CD14-positive monocyte (primary cell): ENCODE data around the gene SLC25A19. TPM values are rescaled to one million over a fixed set of nuclear protein-coding genes. Genes with fewer than 3 reads are reported as not detected.

ENCODE experiments used
- DNase-seq, 3 donors: peaks; one replicate each; pipeline ENCODE4 v3.0.0-alpha.2; 2011 to 2022
- H2AFZ ChIP-seq: 2 replicates; pipeline ENCODE4 v1.6.0; 2012; ENCODE audit warnings: mild to moderate bottlenecking, low read depth, low read length, inconsistent platforms; ENCODE audit not compliant: insufficient read depth, poor library complexity, severe bottlenecking
- H3K27ac ChIP-seq, 2 donors: 1 replicate in 1 of 2; 2 replicates in 1 of 2; pipeline ENCODE4 v1.5.1; 2012 to 2013; ENCODE audit warnings: low read length in 2 of 2, control low read depth in 1 of 2, inconsistent platforms in 1 of 2, low read depth in 1 of 2, mild to moderate bottlenecking in 1 of 2
- H3K27me3 ChIP-seq, 2 donors: one replicate each; pipeline versions ENCODE4 v1.6.0 to v1.6.1; 2011 to 2013; ENCODE audit warnings: low read length in 2 of 2; ENCODE audit not compliant: control insufficient read depth in 2 of 2, insufficient read depth in 2 of 2
- H3K36me3 ChIP-seq, 2 donors: replicated peaks in 1 of 2; 1 replicate in 1 of 2; 2 replicates in 1 of 2; pipeline versions ENCODE4 v1.5.1 to v1.6.1; 2012 to 2013; ENCODE audit warnings: low read length in 2 of 2, control low read depth in 1 of 2, inconsistent platforms in 1 of 2, mild to moderate bottlenecking in 1 of 2; ENCODE audit not compliant: insufficient read depth in 2 of 2, control insufficient read depth in 1 of 2
- H3K4me1 ChIP-seq, 2 donors: 1 replicate in 1 of 2; 2 replicates in 1 of 2; pipeline versions ENCODE4 v1.5.1 to v1.6.1; 2012 to 2013; ENCODE audit warnings: low read length in 2 of 2, control low read depth in 1 of 2, inconsistent platforms in 1 of 2, mild to moderate bottlenecking in 1 of 2, moderate library complexity in 1 of 2; ENCODE audit not compliant: insufficient read depth in 2 of 2, control insufficient read depth in 1 of 2
- H3K4me2 ChIP-seq: replicated peaks from 2 replicates; pipeline ENCODE3; 2012; ENCODE audit warnings: low read length, moderate library complexity, mild to moderate bottlenecking; ENCODE audit not compliant: poor library complexity, severe bottlenecking; ENCODE audit errors: extremely low read depth
- H3K4me3 ChIP-seq, 3 experiments: fragments of 200-600 bp in 1 of 3; sonication (generic) in 1 of 3; replicated peaks in 1 of 3; 1 replicate in 2 of 3; 2 replicates in 1 of 3; pipeline ENCODE4 v1.5.1; 2011 to 2013; ENCODE audit warnings: low read length in 3 of 3, mild to moderate bottlenecking in 3 of 3, control low read depth in 2 of 3, low read depth in 2 of 3, inconsistent platforms in 1 of 3, moderate library complexity in 1 of 3
- H3K79me2 ChIP-seq: 2 replicates; pipeline ENCODE4 v1.6.0; 2012; ENCODE audit warnings: mild to moderate bottlenecking, control low read depth, inconsistent platforms, low read length, moderate library complexity; ENCODE audit not compliant: insufficient read depth
- H3K9ac ChIP-seq: 2 replicates; pipeline ENCODE4 v1.6.0; 2017; ENCODE audit warnings: low read length, mild to moderate bottlenecking; ENCODE audit not compliant: insufficient read depth, poor library complexity, severe bottlenecking
- H3K9me3 ChIP-seq, 2 donors: replicated peaks in 1 of 2; 1 replicate in 1 of 2; 2 replicates in 1 of 2; pipeline versions ENCODE4 v1.5.1 to v1.6.1; 2012 to 2013; ENCODE audit warnings: low read length in 2 of 2, control low read depth in 1 of 2; ENCODE audit not compliant: control insufficient read depth in 1 of 2, insufficient read depth in 1 of 2
- H4K20me1 ChIP-seq: 2 replicates; pipeline ENCODE4 v1.6.0; 2012; ENCODE audit warnings: mild to moderate bottlenecking, low read length, control low read depth, moderate library complexity; ENCODE audit not compliant: insufficient read depth
- H3K27ac Mint-ChIP-seq, 7 donors: one replicate each; pipeline ENCODE4 v1.8.0; 2020; ENCODE audit warnings: mild to moderate bottlenecking in 7 of 7, mixed read lengths in 7 of 7, moderate library complexity in 6 of 7, inconsistent platforms in 2 of 7
- H3K27me3 Mint-ChIP-seq, 3 donors: one replicate each; pipeline ENCODE4 v1.8.0; 2021 to 2022; ENCODE audit warnings: low read depth in 3 of 3, mild to moderate bottlenecking in 3 of 3, mixed read lengths in 3 of 3, moderate library complexity in 3 of 3, inconsistent platforms in 1 of 3
- H3K36me3 Mint-ChIP-seq, 2 donors: one replicate each; pipeline ENCODE4 v1.8.0; 2020; ENCODE audit warnings: mixed read lengths in 2 of 2, inconsistent platforms in 1 of 2, mild to moderate bottlenecking in 1 of 2
- H3K4me1 Mint-ChIP-seq: one replicate; pipeline ENCODE4 v1.8.0; 2020; ENCODE audit warnings: mild to moderate bottlenecking, mixed read lengths
- H3K4me3 Mint-ChIP-seq, 2 donors: one replicate each; pipeline ENCODE4 v1.8.0; 2020; ENCODE audit warnings: mild to moderate bottlenecking in 2 of 2, mixed read lengths in 2 of 2, moderate library complexity in 1 of 2
- H3K9me3 Mint-ChIP-seq, 7 donors: one replicate each; pipeline ENCODE4 v1.8.0; 2020 to 2022; ENCODE audit warnings: mixed read lengths in 7 of 7, mild to moderate bottlenecking in 6 of 7, moderate library complexity in 6 of 7, inconsistent platforms in 2 of 7
- WGBS: methylation state at CpG from one replicate; pipeline ENCODE4 v1.1.5; 2013; ENCODE audit warnings: missing lambda C conversion rate; ENCODE audit not compliant: insufficient coverage; 5-methylcytosine and 5-hydroxymethylcytosine counted together
- intact Hi-C, 2 donors: fragments of 100-400 bp; cut with micrococcal nuclease; formaldehyde crosslinking; loops; one replicate each; pipeline versions ENCODE4 v1.15.0 to v1.15.1; 2023
- polyA plus RNA-seq, 3 donors: library from polyadenylated mRNA; depleted of rRNA in 1 of 3; unstranded in 2 of 3; stranded (reverse) in 1 of 3; fragments of 300-500 nt in 2 of 3; fragments of >200 nt in 1 of 3; fragmentation: Illumina TruSeq in 2 of 3; gene quantifications; 1 replicate in 2 of 3; 2 replicates in 1 of 3; pipeline ENCODE4 v1.2.3, GENCODE V29; 2012 to 2021
- TF ChIP-seq, protein P1 (sequence below): fragments of 200-600 bp; IDR thresholded peaks from one replicate; pipeline ENCODE4 v1.8.0; 2022; ENCODE audit warnings: antibody characterized with exemption, mild to moderate bottlenecking

Gene SLC25A19
- polyA plus RNA-seq, 3 donors: 14.4 to 21.5 (median 18.8) TPM

- Mint-ChIP-seq H3K36me3 (peaks cover 24 to 34% of the 10 kb centered on the region in 2 donors), H3K27me3 (peaks cover 0 to 14% (median 0%) of the 10 kb centered on the region in 3 donors), H3K9me3 (peaks cover 0 to 2% (median 0%) of the 10 kb centered on the region in 7 donors), H3K4me1 (peaks cover 91% of the 10 kb centered on the region), H3K27ac (peak overlapping the region; percentile 97 to 99 (median 98)), H3K4me3 (peak overlapping the region in 1 of 2 donors; percentile 31)
- Histone ChIP-seq H3K27ac (peak overlapping the region; percentile 98 to 100), H2AFZ (no peak overlapping the region), H3K4me1 (peaks cover 99 to 100% of the 10 kb centered on the region in 2 donors), H4K20me1 (no peaks in the 10 kb centered on the region), H3K27me3 (no peaks in the 10 kb centered on the region), H3K79me2 (peaks cover 48% of the 10 kb centered on the region), H3K4me3 (no peak overlapping the region), H3K9me3 (no peaks in the 10 kb centered on the region), H3K4me2 (peak overlapping the region; percentile 16), H3K9ac (peak overlapping the region; percentile 81), H3K36me3 (peaks cover 17 to 20% of the 10 kb centered on the region in 2 donors)
- TF ChIP-seq, protein P1, sequence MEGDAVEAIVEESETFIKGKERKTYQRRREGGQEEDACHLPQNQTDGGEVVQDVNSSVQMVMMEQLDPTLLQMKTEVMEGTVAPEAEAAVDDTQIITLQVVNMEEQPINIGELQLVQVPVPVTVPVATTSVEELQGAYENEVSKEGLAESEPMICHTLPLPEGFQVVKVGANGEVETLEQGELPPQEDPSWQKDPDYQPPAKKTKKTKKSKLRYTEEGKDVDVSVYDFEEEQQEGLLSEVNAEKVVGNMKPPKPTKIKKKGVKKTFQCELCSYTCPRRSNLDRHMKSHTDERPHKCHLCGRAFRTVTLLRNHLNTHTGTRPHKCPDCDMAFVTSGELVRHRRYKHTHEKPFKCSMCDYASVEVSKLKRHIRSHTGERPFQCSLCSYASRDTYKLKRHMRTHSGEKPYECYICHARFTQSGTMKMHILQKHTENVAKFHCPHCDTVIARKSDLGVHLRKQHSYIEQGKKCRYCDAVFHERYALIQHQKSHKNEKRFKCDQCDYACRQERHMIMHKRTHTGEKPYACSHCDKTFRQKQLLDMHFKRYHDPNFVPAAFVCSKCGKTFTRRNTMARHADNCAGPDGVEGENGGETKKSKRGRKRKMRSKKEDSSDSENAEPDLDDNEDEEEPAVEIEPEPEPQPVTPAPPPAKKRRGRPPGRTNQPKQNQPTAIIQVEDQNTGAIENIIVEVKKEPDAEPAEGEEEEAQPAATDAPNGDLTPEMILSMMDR: no peak
- WGBS: 4% methylated on average over 7 of the region's 14 CpGs
- intact Hi-C loops: loop anchor here in 1 of 2 donors (2.0 kb wide), 1 partner anchor 19 kb away; no protein-coding TSS in a partner anchor
- DNase-seq: peak; percentile 95 to 98 (median 98)
Observed at GRCh38 chr17:75313941-75314551, 24.8 kb upstream of the SLC25A19 start.

DNA sequence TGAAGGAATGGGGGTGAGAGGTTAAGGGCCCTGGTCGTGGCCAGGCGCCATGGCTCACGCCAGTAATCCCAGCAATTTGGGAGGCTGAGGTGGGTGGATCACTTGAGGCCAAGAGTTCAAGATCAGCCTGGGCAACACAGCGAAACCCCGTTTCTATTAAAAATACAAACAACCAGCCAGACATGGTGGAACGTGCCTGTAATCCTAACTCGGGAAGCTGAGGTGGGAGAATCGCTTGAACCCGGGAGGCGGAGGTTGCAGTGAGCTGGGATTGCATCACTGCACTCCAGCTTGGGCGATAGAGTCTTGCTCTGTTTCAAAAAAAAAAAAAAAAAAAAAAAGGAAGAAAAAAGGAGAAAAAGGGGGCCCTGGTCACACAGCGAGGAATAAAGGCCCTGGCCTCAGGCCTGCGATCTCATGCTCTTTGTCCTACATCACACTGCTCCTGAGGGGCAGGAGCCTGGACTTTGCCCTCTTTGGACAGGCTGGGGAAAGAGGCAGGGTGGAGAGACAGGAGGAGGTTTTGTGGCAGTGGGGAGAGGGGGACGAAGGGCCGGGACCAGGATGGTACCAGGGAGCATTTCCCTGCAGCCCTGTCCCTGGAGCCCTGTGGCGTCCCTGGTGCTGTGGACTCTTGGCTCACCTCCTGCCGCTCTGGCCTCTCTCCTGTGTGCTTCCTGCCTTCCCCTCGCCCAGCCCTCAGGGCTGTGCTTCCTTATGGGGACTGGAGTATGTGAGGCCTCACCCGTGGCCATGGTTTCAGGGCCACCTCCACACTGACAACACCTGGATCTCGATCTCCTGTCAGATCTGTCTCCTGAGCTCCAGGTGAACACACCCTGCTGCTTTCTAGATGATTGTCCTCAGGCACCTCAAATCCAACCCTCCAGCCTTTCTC, 19.7 kb upstream of the SLC25A19 start:
- Histone ChIP-seq H3K4me3 (peak overlapping the region in 1 of 3 experiments; percentile 20), H3K4me1 (peaks cover 85 to 86% of the 10 kb centered on the region in 2 donors), H3K27ac (peak overlapping the region; percentile 98 to 100), H2AFZ (peak overlapping the region; percentile 56), H3K27me3 (no peaks in the 10 kb centered on the region), H4K20me1 (no peaks in the 10 kb centered on the region), H3K9ac (peak overlapping the region; percentile 71), H3K9me3 (no peaks in the 10 kb centered on the region), H3K4me2 (peak overlapping the region; percentile 47), H3K36me3 (no peaks in the 10 kb centered on the region), H3K79me2 (peaks cover 16% of the 10 kb centered on the region)
- Mint-ChIP-seq H3K27ac (peak overlapping the region; percentile 97 to 99 (median 98)), H3K4me3 (peak overlapping the region; percentile 51 to 59), H3K36me3 (peaks cover 7 to 17% of the 10 kb centered on the region in 2 donors), H3K4me1 (peaks cover 77% of the 10 kb centered on the region), H3K27me3 (peaks cover 0 to 13% (median 2%) of the 10 kb centered on the region in 3 donors), H3K9me3 (peaks cover 0 to 2% (median 0%) of the 10 kb centered on the region in 7 donors)
- TF ChIP-seq, protein P1: no peak
- WGBS: 14% methylated on average over 9 of the region's 20 CpGs
- intact Hi-C loops: no loop called here
- DNase-seq: peak in 2 of 3 donors; percentile 57 to 71
